ENCODE results near the gene SMPD3.

The SMPD3 gene

DNA sequence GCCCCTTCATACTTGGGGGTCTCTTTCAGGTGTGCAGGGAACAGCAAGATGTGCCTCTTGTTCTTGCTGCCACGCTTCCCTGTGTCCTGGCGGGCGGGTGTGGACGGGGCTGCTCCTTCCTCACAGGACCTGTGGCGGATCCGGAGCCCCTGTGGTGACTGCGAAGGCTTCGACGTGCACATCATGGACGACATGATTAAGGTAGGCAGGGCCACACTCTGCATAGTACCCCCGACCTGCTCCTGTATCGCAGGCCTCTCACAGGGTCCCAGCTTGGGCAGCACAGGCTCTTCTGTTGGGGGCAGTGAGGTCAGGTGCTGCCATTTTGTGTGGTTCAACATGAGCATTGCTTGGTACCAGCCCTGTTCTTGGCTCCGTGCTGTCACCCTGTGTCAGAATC is 94.9 kb downstream of the SMPD3 start:
- 0 out of 2 replicates have a peak, but pooled peaks cover 3% of the 10 kb centered on the region for H3K36me3 ChIP-seq (ENCODE audit: insufficient read depth, low read length)
- H3K4me3 ChIP-seq (ENCODE audit: low read depth, low read length) = no peak overlapping the region
- H3K4me1 ChIP-seq (ENCODE audit: control insufficient read depth, insufficient read depth, low read length, unreplicated experiment) = no peaks in the 10 kb centered on the region
- H3K27ac ChIP-seq (ENCODE audit: low read depth, low read length) = no peak overlapping the region
- H3K79me2 ChIP-seq (ENCODE audit: control insufficient read depth, insufficient read depth, low read length, unreplicated experiment) = no peaks in the 10 kb centered on the region
- H2AFZ ChIP-seq (ENCODE audit: low read length, unreplicated experiment) = no peak overlapping the region
- no peaks in the 10 kb centered on the region for H3K27me3 ChIP-seq (ENCODE audit: insufficient read depth, low read length)

DNA sequence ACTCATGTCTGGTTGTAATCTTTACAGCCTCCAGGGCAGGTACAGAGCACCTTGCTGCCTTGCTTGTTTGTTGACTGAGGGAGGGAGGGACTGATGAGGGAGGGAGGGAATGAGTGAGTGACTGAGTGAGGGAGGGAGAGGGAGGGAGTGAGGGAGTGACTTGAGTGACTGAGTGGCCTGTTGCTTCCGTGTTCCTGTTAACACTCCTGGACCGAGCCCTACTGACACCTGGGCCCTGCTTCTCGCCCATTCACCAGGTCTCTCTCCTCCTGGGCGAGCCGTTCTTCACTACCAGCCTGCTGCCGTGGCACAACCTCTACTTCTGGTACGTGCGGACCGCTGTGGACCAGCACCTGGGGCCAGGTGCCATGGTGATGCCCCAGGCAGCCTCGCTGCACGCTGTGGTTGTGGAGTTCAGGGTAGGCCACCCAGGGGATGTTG is 96.3 kb downstream of the SMPD3 start:
- no peak overlapping the region for H3K27ac ChIP-seq (ENCODE audit: low read depth, low read length)
- no peak overlapping the region for H2AFZ ChIP-seq (ENCODE audit: low read length, unreplicated experiment)
- H3K27me3 ChIP-seq (ENCODE audit: insufficient read depth, low read length) = no peaks in the 10 kb centered on the region
- H3K79me2 ChIP-seq (ENCODE audit: control insufficient read depth, insufficient read depth, low read length, unreplicated experiment) = no peaks in the 10 kb centered on the region
- no peak overlapping the region for H3K4me3 ChIP-seq (ENCODE audit: low read depth, low read length)
- H3K36me3 ChIP-seq (ENCODE audit: insufficient read depth, low read length) = 0 out of 2 replicates have a peak, but pooled peaks cover 3% of the 10 kb centered on the region
- H3K4me1 ChIP-seq (ENCODE audit: control insufficient read depth, insufficient read depth, low read length, unreplicated experiment) = no peaks in the 10 kb centered on the region

DNA sequence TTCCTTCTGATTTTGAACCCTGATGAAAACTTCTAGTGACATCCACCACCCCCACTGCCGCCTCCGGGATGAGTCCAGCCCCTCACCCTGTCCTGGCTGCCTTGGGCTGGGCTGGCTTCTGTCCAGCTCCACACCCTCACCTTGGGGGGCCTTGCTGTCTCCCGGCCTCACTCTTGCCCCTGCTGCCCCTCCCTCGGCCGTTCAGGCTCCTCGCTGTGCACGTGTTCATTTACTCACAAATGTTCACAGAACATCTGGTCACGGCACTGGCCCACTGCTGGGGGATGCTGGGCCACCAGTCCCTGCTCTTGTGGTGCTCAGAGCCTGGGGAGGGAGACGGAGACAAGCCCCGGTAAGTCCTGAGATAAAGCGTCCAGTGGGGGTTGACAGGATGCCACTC is 96.8 kb downstream of the SMPD3 start:
- Histone ChIP-seq H3K4me3 (ENCODE audit: low read depth, low read length) (no peak overlapping the region), H2AFZ (ENCODE audit: low read length, unreplicated experiment) (no peak overlapping the region), H3K79me2 (ENCODE audit: control insufficient read depth, insufficient read depth, low read length, unreplicated experiment) (no peaks in the 10 kb centered on the region), H3K27ac (ENCODE audit: low read depth, low read length) (no peak overlapping the region), H3K36me3 (ENCODE audit: insufficient read depth, low read length) (0 out of 2 replicates have a peak, but pooled peaks cover 3% of the 10 kb centered on the region), H3K27me3 (ENCODE audit: insufficient read depth, low read length) (no peaks in the 10 kb centered on the region), H3K4me1 (ENCODE audit: control insufficient read depth, insufficient read depth, low read length, unreplicated experiment) (no peaks in the 10 kb centered on the region)

DNA sequence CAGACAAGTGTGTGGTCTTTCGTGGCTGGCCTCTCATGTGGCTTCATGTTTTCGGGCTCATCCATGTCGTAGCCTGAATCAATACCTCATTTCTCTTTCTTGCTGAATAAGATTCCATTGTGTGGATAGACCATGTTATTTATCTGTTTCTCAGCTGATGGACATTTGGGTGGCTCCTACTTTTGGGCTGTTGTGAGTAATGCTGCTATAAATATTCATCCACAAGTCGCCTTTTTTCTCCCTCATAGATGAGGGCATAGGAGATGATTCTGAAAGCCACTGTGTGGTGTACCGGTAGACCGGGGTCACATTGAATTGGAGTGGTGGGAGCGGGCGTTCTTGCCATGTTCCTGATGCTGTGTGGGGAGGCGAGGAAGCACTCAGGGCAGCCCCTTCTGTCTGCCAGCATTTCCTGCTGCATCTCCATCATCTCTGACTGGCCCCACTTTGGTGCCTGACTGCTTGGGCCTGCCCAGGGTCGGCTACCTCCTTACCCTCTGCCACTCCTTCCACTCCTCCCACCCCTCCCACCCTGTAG is 97.4 kb downstream of the SMPD3 start:
- Histone ChIP-seq H3K27ac (ENCODE audit: low read depth, low read length) (no peak overlapping the region), H2AFZ (ENCODE audit: low read length, unreplicated experiment) (no peak overlapping the region), H3K79me2 (ENCODE audit: control insufficient read depth, insufficient read depth, low read length, unreplicated experiment) (no peaks in the 10 kb centered on the region), H3K36me3 (ENCODE audit: insufficient read depth, low read length) (0 out of 2 replicates have a peak, but pooled peaks cover 3% of the 10 kb centered on the region), H3K27me3 (ENCODE audit: insufficient read depth, low read length) (no peaks in the 10 kb centered on the region), H3K4me1 (ENCODE audit: control insufficient read depth, insufficient read depth, low read length, unreplicated experiment) (no peaks in the 10 kb centered on the region), H3K4me3 (ENCODE audit: low read depth, low read length) (no peak overlapping the region)

DNA sequence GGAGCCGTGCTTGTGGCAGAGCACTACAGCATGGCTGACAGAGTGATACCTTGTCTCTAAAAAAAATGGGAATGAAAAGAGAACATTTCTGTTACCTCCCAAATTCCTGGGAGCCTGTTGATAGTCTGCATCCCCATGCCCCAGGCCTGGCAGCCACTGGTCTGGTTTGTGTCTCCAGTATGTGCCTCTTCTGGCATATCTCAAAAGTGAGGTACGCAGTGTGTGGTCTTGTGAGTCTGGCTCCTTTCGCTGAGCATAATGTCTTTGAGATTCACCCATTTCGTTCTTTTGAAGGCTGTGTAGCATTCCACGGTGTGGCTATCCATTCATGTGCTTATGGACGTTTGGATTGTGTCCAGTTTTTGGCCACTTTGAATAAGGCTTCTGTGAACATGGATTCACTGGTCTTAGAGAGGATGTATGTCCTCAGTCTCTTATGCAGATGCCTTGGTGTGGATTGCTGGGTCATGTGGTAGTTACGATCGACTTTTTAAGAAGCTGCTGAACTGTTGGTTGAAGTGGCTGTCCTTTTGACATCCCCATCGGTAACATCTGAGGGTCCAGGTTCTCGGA is 98.4 kb downstream of the SMPD3 start:
- H3K27ac ChIP-seq (ENCODE audit: low read depth, low read length) = no peak overlapping the region
- peaks cover 5% of the 10 kb centered on the region; the same call in 1 of the 2 replicates for H3K36me3 ChIP-seq (ENCODE audit: insufficient read depth, low read length)
- no peak overlapping the region for H2AFZ ChIP-seq (ENCODE audit: low read length, unreplicated experiment)
- no peaks in the 10 kb centered on the region for H3K4me1 ChIP-seq (ENCODE audit: control insufficient read depth, insufficient read depth, low read length, unreplicated experiment)
- H3K27me3 ChIP-seq (ENCODE audit: insufficient read depth, low read length) = no peaks in the 10 kb centered on the region
- no peaks in the 10 kb centered on the region for H3K79me2 ChIP-seq (ENCODE audit: control insufficient read depth, insufficient read depth, low read length, unreplicated experiment)
- H3K4me3 ChIP-seq (ENCODE audit: low read depth, low read length) = no peak overlapping the region

DNA sequence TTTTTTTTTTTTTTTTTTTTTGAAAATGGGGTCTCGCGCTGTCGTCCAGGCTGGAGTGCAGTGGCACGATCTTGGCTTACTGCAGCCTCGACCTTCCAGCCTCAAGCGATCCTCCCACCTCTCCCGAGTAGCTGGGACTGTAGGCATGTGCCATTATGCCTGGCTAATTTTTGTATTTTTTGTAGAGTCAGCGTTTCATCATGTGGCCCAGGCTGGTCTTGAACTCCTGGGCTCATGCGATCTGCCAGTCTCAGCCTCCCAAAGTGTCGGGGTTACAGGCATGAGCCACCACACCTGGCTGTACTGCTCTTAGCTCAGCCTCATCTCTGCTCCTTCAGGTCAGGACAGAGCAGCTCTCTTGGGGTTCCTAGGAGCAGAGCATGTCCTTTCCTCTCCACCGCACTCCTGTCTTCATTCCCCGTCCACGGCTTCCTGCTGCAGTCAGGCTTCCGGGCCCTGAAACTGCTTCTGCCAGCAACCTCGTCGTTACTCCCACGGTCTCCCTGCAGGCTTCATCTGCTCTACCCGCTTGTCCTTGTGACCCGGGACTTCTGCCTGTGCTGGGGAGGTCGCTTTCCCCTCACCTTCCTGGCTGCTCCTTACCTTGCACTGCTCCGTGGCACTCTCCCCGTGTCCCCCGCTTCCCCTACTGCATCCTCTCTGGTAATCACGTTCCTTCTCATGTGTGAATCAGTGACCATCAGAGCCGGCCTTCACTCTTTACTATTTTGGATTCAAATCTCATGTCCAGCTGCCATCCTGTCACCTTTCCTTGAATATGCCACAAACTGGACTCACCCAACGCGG is 99.5 kb downstream of the SMPD3 start:
- Histone ChIP-seq H3K27me3 (ENCODE audit: insufficient read depth, low read length) (no peaks in the 10 kb centered on the region), H3K79me2 (ENCODE audit: control insufficient read depth, insufficient read depth, low read length, unreplicated experiment) (no peaks in the 10 kb centered on the region), H3K4me3 (ENCODE audit: low read depth, low read length) (no peak overlapping the region), H2AFZ (ENCODE audit: low read length, unreplicated experiment) (no peak overlapping the region), H3K36me3 (ENCODE audit: insufficient read depth, low read length) (peaks cover 6% of the 10 kb centered on the region), H3K27ac (ENCODE audit: low read depth, low read length) (no peak overlapping the region), H3K4me1 (ENCODE audit: control insufficient read depth, insufficient read depth, low read length, unreplicated experiment) (no peaks in the 10 kb centered on the region)

DNA sequence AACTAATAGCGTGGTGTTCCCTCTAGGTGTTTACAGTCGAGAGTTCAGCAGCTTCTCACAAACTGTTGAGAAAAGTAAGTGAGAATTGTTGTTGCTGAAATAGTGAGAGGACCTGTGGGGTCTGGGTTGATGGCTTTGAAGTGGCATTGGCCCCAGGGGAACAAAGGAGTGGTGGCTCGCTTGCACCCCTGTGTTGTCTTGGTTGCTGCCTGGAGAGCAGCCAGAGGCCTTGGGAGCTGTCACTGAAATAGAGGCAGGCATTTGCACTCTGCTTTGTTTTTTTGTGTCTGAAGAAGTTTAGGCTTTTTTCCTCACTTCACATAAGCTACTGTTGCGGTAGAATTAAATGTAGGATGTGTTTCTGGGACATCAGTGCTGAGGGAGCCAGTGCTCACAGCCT is 100.7 kb downstream of the SMPD3 start:
- no peaks in the 10 kb centered on the region for H3K27me3 ChIP-seq (ENCODE audit: insufficient read depth, low read length)
- H3K4me3 ChIP-seq (ENCODE audit: low read depth, low read length) = no peak overlapping the region
- no peak overlapping the region for H3K27ac ChIP-seq (ENCODE audit: low read depth, low read length)
- H3K79me2 ChIP-seq (ENCODE audit: control insufficient read depth, insufficient read depth, low read length, unreplicated experiment) = no peaks in the 10 kb centered on the region
- no peaks in the 10 kb centered on the region for H3K4me1 ChIP-seq (ENCODE audit: control insufficient read depth, insufficient read depth, low read length, unreplicated experiment)
- peaks cover 6% of the 10 kb centered on the region for H3K36me3 ChIP-seq (ENCODE audit: insufficient read depth, low read length)
- no peak overlapping the region for H2AFZ ChIP-seq (ENCODE audit: low read length, unreplicated experiment)

DNA sequence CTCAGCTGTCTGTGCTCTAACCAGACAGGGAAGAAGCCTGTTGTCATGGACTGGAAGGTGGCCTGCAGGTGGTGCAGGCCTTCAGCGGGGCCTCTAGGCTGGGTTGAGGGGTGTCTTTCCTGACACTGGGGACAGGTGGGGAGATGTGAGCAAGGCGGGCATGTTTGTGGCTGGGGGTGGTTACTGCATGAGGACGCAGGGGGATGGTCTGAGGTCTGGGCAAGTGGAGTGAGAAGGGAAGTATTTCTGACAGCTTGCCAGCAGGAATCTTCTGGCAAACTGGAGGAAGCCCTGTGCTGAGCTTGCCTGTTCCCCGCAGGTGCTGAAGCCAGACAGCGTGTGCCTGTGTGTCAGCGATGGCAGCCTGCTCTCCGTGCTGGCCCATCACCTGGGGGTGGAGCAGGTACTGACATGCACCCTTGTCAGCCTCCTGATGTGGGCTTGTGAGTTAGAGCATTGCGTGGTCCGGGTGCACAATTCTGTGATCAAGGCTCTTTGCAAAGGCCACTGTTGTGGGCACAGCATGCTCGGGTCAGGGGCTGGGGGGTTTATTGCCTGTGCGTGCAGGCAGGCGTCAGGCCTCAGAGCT is 101.3 kb downstream of the SMPD3 start:
- Histone ChIP-seq H3K27me3 (ENCODE audit: insufficient read depth, low read length) (no peaks in the 10 kb centered on the region), H3K27ac (ENCODE audit: low read depth, low read length) (no peak overlapping the region), H2AFZ (ENCODE audit: low read length, unreplicated experiment) (no peak overlapping the region), H3K4me3 (ENCODE audit: low read depth, low read length) (no peak overlapping the region), H3K79me2 (ENCODE audit: control insufficient read depth, insufficient read depth, low read length, unreplicated experiment) (no peaks in the 10 kb centered on the region), H3K36me3 (ENCODE audit: insufficient read depth, low read length) (peaks cover 6% of the 10 kb centered on the region), H3K4me1 (ENCODE audit: control insufficient read depth, insufficient read depth, low read length, unreplicated experiment) (no peaks in the 10 kb centered on the region)

DNA sequence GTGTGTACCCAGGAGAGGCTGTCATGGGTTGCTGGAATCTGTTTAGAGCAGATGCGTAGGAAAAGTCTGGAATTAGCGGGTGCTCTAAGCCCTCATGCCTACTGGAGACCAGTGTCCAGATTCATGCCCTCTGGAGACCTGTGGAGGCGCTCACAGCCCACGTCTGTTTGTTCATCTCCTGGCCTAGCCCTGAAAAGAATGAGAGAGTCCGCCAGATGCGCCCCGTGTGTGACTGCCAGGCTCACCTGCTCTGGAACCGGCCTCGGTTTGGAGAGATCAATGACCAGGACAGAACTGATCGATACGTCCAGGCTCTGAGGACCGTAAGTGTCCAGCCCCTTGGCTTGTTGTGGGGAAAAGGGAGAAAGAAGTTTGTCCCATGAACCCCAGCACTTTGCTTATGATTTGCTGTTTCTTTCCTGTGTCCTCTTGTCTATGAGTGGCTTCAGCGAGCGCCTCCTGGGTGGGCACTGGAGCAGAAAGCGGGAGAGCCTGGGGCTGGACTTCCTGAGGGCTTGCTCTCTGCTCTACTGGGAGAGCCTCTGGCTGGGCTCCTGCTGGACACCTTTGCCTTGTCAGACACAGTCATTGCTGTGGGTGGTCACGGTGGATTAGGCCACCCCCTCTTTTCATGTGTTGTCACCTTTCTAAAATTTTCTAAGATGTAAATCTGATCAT is 102.2 kb downstream of the SMPD3 start:
- Histone ChIP-seq H3K27ac (ENCODE audit: low read depth, low read length) (no peak overlapping the region), H3K27me3 (ENCODE audit: insufficient read depth, low read length) (no peaks in the 10 kb centered on the region), H2AFZ (ENCODE audit: low read length, unreplicated experiment) (no peak overlapping the region), H3K4me3 (ENCODE audit: low read depth, low read length) (no peak overlapping the region), H3K36me3 (ENCODE audit: insufficient read depth, low read length) (peaks cover 2% of the 10 kb centered on the region), H3K79me2 (ENCODE audit: control insufficient read depth, insufficient read depth, low read length, unreplicated experiment) (no peaks in the 10 kb centered on the region), H3K4me1 (ENCODE audit: control insufficient read depth, insufficient read depth, low read length, unreplicated experiment) (no peaks in the 10 kb centered on the region)

DNA sequence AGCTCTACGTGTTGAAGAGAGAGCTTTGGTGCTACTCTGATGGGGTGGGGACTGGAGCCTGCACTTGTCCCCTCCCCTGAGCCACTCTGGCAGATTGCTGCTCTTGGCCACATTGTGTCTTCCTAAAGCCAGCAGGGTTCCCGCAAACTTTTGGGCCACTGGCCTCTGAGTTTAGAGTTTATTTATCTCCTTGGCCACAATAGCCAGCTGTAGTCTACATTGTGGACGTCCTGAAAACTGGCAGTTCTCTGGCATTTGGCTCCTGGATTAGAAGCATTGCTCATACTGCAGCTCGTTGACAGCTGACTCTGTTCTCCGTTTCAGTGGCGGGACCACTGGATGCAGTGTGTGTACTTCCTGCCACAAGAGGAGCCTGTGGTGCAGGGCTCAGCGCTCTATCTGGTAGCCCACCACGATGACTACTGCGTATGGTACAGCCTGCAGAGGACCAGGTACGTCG is 102.9 kb downstream of the SMPD3 start:
- Histone ChIP-seq H3K4me3 (ENCODE audit: low read depth, low read length) (no peak overlapping the region), H3K27ac (ENCODE audit: low read depth, low read length) (no peak overlapping the region), H3K36me3 (ENCODE audit: insufficient read depth, low read length) (peaks cover 8% of the 10 kb centered on the region), H2AFZ (ENCODE audit: low read length, unreplicated experiment) (no peak overlapping the region), H3K27me3 (ENCODE audit: insufficient read depth, low read length) (no peaks in the 10 kb centered on the region), H3K79me2 (ENCODE audit: control insufficient read depth, insufficient read depth, low read length, unreplicated experiment) (no peaks in the 10 kb centered on the region), H3K4me1 (ENCODE audit: control insufficient read depth, insufficient read depth, low read length, unreplicated experiment) (no peaks in the 10 kb centered on the region)

All from ACC112 (cell line).